Measurements from ENCODE around the gene EHMT1.

EHMT1 gene

GRCh38 chr9:137817236-137818200 is 198.7 kb downstream of the EHMT1 start:
- no peak for DNase-seq (ENCODE audit: low read depth in 3 of 3, low spot score in 1 of 3)

- DNase-seq (ENCODE audit: low read depth in 3 of 3, low spot score in 1 of 3), result no peak
These were observed 199.5 kb downstream of the EHMT1 start for GRCh38 chr9:137818286-137818685.

- no peak for DNase-seq (ENCODE audit: low read depth in 3 of 3, low spot score in 1 of 3)
These were observed 201.5 kb downstream of the EHMT1 start for GRCh38 chr9:137820161-137820855.

GRCh38 chr9:137823986-137824771 is 205.4 kb downstream of the EHMT1 start:
- no peak for DNase-seq (ENCODE audit: low read depth in 3 of 3, low spot score in 1 of 3)

GRCh38 chr9:137825324-137825989 is 206.7 kb downstream of the EHMT1 start:
- no peak for DNase-seq (ENCODE audit: low read depth in 3 of 3, low spot score in 1 of 3)

- no peak for DNase-seq (ENCODE audit: low read depth in 3 of 3, low spot score in 1 of 3)
These were observed 209.2 kb downstream of the EHMT1 start for GRCh38 chr9:137827908-137828526.

GRCh38 chr9:137828527-137829259 is 209.9 kb downstream of the EHMT1 start:
- no peak for DNase-seq (ENCODE audit: low read depth in 3 of 3, low spot score in 1 of 3)

- DNase-seq (ENCODE audit: low read depth in 3 of 3, low spot score in 1 of 3), result no peak
These were observed 210.6 kb downstream of the EHMT1 start for GRCh38 chr9:137829260-137829996.

- DNase-seq (ENCODE audit: low read depth in 3 of 3, low spot score in 1 of 3), result no peak
These were observed 213.4 kb downstream of the EHMT1 start for GRCh38 chr9:137832191-137832700.

GRCh38 chr9:137832830-137833590 is 214.2 kb downstream of the EHMT1 start:
- no peak for DNase-seq (ENCODE audit: low read depth in 3 of 3, low spot score in 1 of 3)

GRCh38 chr9:137833721-137834613 is 215.2 kb downstream of the EHMT1 start:
- DNase-seq (ENCODE audit: low read depth in 3 of 3, low spot score in 1 of 3), result no peak

GRCh38 chr9:137834846-137835546 is 216.2 kb downstream of the EHMT1 start:
- no peak for DNase-seq (ENCODE audit: low read depth in 3 of 3, low spot score in 1 of 3)

GRCh38 chr9:137836151-137836830 is 217.5 kb downstream of the EHMT1 start:
- DNase-seq (ENCODE audit: low read depth in 3 of 3, low spot score in 1 of 3), result no peak

- DNase-seq (ENCODE audit: low read depth in 3 of 3, low spot score in 1 of 3), result no peak
These were observed 218.0 kb downstream of the EHMT1 start for GRCh38 chr9:137836831-137837241.

GRCh38 chr9:137837345-137838278 is 218.8 kb downstream of the EHMT1 start:
- no peak for DNase-seq (ENCODE audit: low read depth in 3 of 3, low spot score in 1 of 3)
